PC-3 (cell line): ENCODE data around the gene MAP7.

Source experiments
- EZH2 ChIP-seq: fragments of 300-600 bp; sonication (generic); IDR thresholded peaks from one replicate; pipeline ENCODE4 v1.6.1; 2017; ENCODE audit warnings: antibody characterized with exemption, mild to moderate bottlenecking, low read length; ENCODE audit not compliant: unreplicated experiment
- TF ChIP-seq, protein P1 (sequence below): fragments of 300-600 bp; sonication (generic); conservative IDR thresholded peaks from 2 replicates; pipeline ENCODE4 v1.5.1; 2017; ENCODE audit warnings: antibody characterized with exemption, low read depth, mild to moderate bottlenecking, low read length

GRCh38 chr6:136592930-136593673, 42.9 kb upstream of the MAP7 start:
- TF ChIP-seq, protein P1, sequence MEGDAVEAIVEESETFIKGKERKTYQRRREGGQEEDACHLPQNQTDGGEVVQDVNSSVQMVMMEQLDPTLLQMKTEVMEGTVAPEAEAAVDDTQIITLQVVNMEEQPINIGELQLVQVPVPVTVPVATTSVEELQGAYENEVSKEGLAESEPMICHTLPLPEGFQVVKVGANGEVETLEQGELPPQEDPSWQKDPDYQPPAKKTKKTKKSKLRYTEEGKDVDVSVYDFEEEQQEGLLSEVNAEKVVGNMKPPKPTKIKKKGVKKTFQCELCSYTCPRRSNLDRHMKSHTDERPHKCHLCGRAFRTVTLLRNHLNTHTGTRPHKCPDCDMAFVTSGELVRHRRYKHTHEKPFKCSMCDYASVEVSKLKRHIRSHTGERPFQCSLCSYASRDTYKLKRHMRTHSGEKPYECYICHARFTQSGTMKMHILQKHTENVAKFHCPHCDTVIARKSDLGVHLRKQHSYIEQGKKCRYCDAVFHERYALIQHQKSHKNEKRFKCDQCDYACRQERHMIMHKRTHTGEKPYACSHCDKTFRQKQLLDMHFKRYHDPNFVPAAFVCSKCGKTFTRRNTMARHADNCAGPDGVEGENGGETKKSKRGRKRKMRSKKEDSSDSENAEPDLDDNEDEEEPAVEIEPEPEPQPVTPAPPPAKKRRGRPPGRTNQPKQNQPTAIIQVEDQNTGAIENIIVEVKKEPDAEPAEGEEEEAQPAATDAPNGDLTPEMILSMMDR = no peak
- TF ChIP-seq EZH2 = no peak
